NCI-H2171 (cell line): Measurements from ENCODE around the gene HMGCS2.
A peak's percentile ranks its signal among the peaks of the same experiment; 100 is the strongest.

Experiments
- DNase-seq: peaks from one replicate; lab custom pipeline; 2025; lab: John Stamatoyannopoulos, UW

The HMGCS2 gene

DNA sequence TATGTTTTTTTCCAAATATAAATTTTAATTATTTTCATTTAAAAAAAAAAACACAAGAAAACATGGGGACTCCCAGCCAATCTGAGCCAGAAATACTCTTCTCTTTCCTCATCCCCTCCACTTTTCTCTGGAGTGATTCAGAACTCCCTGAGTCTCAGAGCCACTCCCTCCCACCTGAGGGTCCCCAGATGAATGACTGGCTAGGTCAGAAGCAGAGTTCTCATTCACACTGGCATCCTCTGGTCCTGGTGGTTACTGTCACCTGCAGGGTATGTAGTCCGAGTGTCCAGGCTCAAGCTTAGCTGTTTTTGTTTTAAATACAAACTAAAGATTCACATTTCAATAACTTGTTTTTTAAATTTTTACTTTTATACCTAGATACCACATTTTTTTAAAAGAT lies 6.3 kb downstream of the HMGCS2 start:
- DNase-seq: no peak

DNA sequence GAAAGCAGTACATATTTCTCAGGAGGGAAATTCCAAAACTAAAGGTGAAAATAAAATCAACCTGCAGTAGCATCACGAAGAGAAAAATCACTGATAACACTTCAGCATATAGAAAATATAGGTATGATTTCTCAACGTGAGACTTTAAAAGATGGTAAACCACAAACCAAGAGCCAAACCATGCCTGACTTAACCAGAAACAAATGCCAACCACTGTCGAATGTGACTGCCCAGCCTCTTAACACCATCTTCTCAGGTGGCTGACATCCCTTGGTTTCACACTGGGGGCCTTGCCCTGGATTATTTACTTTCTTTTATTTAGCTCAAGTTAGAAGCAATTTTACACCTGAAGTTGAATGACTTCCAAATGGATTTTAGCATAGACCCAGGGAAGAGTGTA lies 10.1 kb downstream of the HMGCS2 start:
- DNase-seq: no peak

GRCh38 chr1:119752592-119752991 lies 16.1 kb downstream of the HMGCS2 start:
- DNase-seq: no peak

DNA sequence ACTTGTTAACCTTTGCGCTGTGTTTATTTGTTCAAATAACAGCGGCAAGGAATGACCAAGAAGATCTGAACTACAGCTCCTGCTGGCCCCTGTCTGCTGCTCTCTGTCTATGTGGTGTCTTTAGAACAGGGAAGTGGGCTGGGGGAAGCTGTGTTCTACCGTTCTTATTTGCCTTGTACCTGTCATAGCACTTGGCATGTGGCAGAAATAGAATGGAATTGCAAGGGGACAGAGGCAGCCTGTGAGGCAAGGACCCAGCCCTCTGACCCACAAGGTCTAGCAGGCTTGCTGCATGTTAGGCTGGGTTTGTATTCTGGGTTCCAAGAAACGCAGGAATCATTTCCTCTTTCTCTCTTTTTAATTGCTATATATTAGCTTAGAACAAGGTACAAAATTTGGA lies 20.7 kb downstream of the HMGCS2 start:
- no peak for DNase-seq

- DNase-seq: no peak
Measured at GRCh38 chr1:119747451-119747850, 21.3 kb downstream of the HMGCS2 start.

GRCh38 chr1:119745034-119745433 lies 23.7 kb downstream of the HMGCS2 start:
- no peak for DNase-seq

- no peak for DNase-seq
Measured at GRCh38 chr1:119744598-119744942, 24.1 kb downstream of the HMGCS2 start.

GRCh38 chr1:119743776-119744597 lies 24.7 kb downstream of the HMGCS2 start:
- DNase-seq: peak; percentile 30

DNA sequence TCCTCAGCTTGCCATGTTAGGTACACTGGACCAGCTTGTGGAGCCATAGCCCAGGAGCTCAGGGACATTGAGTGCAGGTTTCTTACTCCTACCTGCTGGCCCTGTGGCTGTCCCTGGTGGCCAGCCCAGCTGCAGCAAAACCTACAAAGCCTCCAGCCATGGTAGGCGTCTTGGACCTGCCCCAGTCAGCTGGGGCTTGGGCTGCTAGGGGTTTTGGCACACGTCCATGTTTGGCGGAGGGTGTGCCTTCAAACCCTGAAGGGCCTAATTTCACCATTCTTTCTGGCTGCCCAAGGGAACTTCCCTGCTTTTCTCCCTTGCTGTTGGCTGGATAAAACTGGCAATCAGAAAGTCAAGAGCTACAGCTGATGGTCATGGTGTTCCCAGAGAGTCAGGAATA lies 25.4 kb downstream of the HMGCS2 start:
- no peak for DNase-seq

DNA sequence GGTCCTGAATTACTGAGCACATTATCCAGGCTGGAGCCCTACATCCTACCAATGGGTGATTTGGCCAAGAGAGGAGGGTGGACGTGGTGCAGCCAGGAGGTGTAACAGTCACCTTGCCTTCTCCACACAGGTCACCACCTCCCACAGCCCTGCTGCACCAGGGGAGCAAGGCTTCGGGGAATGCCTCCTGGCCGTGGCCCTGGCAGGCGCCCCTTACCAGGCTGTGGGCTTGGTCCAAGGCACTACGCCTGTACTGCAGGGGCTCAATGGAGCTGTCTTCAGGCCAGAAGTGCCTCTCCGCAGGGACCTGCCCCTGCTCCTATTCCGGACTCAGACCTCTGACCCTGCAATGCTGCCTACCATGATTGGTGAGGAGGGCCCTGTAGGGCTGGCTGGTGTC lies 26.0 kb downstream of the HMGCS2 start:
- DNase-seq: no peak

GRCh38 chr1:119742202-119742601 lies 26.5 kb downstream of the HMGCS2 start:
- DNase-seq: no peak

DNA sequence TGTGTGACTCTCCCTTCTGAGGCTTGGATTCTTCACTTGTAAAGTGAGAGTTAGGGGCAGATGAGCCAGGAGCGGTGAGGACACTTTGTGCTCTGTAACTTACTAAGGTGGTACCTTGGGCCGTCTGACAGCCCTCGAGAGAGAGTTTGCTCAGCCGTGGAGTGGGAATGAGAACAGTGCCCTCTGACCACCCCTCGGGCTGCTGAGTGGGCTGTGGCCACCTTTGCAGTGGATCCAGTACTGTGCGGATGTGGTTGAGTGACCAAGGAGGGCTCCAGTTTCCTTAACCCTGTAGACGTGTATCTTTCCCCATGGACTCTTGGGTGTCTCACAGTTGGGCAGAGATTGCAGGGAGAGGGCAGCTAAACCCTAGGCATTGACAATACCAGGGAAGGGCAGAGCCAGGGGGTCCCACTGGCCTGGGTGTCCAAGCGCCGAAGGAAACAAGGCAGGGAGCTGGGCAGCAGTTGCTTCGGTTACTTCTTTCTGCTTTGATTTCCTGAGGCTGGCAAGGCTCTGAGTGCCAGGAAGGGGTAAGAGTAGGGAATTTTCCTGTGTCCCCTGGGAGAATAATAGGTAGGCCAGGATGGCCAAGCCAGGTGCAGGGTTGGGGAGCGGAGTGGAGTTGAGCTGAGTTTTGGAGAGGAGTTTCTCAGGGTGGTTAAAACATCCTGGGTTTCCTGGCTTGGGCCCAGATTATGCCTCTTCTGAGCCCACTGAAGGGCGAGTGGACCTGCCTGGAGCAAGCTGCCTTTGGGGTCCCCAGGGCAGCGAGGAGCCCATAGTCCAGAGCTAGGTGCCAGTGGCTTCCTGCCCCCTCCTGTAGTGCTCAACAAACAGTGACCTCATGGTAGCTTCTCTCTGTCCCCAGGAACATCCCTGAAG lies 27.6 kb downstream of the HMGCS2 start:
- no peak for DNase-seq

GRCh38 chr1:119740261-119740660 lies 28.4 kb downstream of the HMGCS2 start:
- DNase-seq: no peak

DNA sequence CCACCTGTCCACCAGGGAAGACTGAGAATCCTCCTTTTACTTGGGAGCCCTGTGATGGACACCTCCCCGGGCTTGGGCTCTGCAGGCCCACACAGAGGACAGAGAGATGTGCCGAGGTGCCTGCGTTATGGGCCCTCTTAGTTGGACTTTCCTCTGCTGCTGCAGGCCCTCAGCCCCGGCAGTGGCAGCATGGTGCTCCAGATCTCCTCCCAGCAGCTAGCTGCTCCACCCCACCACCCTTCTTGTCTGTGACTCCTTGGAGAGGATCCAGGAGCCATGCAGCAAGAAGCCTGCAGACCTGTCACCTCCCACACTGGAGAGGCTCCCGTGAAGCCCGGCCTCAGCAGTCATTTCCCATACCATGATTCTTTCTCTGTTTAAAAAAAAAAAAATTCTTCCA lies 29.6 kb downstream of the HMGCS2 start:
- DNase-seq: no peak

GRCh38 chr1:119738100-119738720 lies 30.5 kb downstream of the HMGCS2 start:
- DNase-seq: no peak

GRCh38 chr1:119737040-119737682 lies 31.5 kb downstream of the HMGCS2 start:
- no peak for DNase-seq

- DNase-seq: no peak
Measured at GRCh38 chr1:119736649-119737039, 32.1 kb downstream of the HMGCS2 start.

- DNase-seq: no peak
Measured at GRCh38 chr1:119735217-119735616, 33.5 kb downstream of the HMGCS2 start.

DNA sequence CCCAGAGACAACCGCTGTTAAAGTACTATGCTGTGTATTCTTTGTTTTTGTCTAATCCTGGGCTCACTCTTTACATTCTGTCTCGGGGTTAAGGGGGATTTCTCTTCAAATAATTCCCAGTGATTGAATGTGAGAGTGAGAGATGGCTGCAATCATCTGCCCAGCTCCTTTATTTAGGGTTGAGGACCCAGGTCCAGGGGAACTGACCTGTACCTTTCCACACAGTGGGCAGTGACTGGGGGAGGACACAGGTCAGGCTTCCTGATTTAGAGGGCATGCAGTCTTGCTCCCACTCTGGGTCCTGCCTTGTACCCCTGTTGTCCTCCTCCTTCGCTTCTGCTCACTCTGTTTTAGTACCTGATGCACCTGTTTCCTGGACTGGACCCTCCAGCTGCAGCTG lies 35.0 kb downstream of the HMGCS2 start:
- DNase-seq: no peak

DNA sequence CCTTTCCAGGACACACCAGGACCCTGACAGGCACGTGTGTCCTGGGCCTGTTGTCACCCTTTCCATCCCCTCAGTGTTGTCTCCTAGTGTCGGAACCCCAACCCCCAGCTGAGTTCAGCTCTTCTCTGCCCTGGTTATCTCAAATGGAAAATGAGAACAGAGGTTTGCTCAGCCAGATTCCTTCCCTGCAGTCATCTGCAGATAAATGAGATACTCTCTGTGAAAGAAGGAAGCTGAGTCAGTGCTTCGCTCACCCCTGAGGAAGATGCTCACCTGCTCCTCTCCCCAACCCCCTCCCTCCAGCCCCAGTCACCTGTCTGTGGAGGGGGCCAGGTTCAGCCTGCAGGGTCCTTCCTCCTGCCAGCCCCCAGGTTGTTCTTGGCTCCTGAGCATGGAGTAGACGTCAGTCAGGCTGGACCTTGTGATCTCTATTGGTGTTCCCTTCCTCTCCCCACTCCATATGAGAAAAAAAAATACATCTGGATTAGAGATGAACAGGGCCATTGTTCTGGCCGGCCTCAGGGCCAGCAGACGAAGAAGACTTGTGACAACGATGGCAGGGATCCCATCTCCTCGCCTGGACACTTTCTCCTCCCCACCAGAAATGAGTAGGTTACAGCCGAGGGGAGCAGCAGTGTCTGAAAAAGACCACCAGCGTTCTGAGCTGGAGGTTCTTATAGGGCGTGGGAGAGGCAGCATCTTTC lies 36.1 kb downstream of the HMGCS2 start:
- DNase-seq: no peak

- DNase-seq: no peak
Measured at GRCh38 chr1:119731741-119732430, 36.8 kb downstream of the HMGCS2 start.
